Neural cell (in vitro differentiated cells): ENCODE results near the gene CD4.

Experiments used
- CTCF ChIP-seq: fragments of 450-650 bp; IDR thresholded peaks from 2 replicates; pipeline ENCODE4 v1.5.1; 2014; ENCODE audit warnings: antibody characterized with exemption, mild to moderate bottlenecking, moderate library complexity; ENCODE audit not compliant: poor library complexity, severe bottlenecking
- EP300 ChIP-seq: fragments of 450-650 bp; conservative IDR thresholded peaks from 2 replicates; pipeline ENCODE4 v1.6.1; 2014; ENCODE audit warnings: antibody characterized with exemption, mild to moderate bottlenecking, moderate library complexity; ENCODE audit not compliant: poor library complexity, severe bottlenecking
- EZH2 ChIP-seq: fragments of 200-600, 300-800 bp; shearing (Covaris generic), sonication (generic); IDR thresholded peaks from 2 replicates; pipeline ENCODE4 v1.6.1; 2014; ENCODE audit warnings: antibody characterized with exemption, low read length, borderline replicate concordance, mild to moderate bottlenecking; ENCODE audit not compliant: insufficient read depth, poor library complexity, severe bottlenecking
- MXI1 ChIP-seq: fragments of 450-650 bp; conservative IDR thresholded peaks from 2 replicates; pipeline ENCODE4 v1.6.1; 2014; ENCODE audit warnings: antibody characterized with exemption, mild to moderate bottlenecking; ENCODE audit not compliant: poor library complexity, severe bottlenecking
- POLR2AphosphoS5 ChIP-seq: IDR thresholded peaks from 2 replicates; pipeline ENCODE4 v1.6.1; 2012
- RAD21 ChIP-seq: fragments of 450-650 bp; conservative IDR thresholded peaks from 2 replicates; pipeline ENCODE4 v1.6.1; 2014; ENCODE audit warnings: antibody characterized with exemption, mild to moderate bottlenecking, moderate library complexity
- REST ChIP-seq: IDR thresholded peaks from 2 replicates; pipeline ENCODE4 v1.6.1; 2012; ENCODE audit warnings: borderline replicate concordance
- SMC3 ChIP-seq: fragments of 450-650 bp; conservative IDR thresholded peaks from 2 replicates; pipeline ENCODE4 v1.6.1; 2014; ENCODE audit warnings: antibody characterized with exemption, mild to moderate bottlenecking, moderate library complexity; ENCODE audit not compliant: poor library complexity
- TAF1 ChIP-seq: IDR thresholded peaks from 2 replicates; pipeline ENCODE4 v1.6.1; 2012; ENCODE audit warnings: low read depth

- TF ChIP-seq CTCF: no peak
- no peak for TF ChIP-seq EP300
- TF ChIP-seq REST: no peak
- TF ChIP-seq EZH2: no peak
- TF ChIP-seq RAD21: no peak
- no peak for TF ChIP-seq TAF1
- no peak for TF ChIP-seq POLR2AphosphoS5
- no peak for TF ChIP-seq SMC3
- TF ChIP-seq MXI1: no peak
Measured at GRCh38 chr12:6863033-6863432, 73.7 kb downstream of the CD4 start.
